BLaER1 treated with 17β-estradiol and CSF1 and Interleukin-3, amounts not matched to agents 10 nM and 100 nM (cell line): ENCODE measurements around the gene AMIGO1.

Source experiments
- H3K27ac ChIP-seq, 11 experiments: shearing (Covaris generic); formaldehyde crosslinking; 2 replicates each; pipeline ENCODE4 v1.8.1; 2022
- H3K27me3 ChIP-seq, 11 experiments: shearing (Covaris generic); formaldehyde crosslinking; 2 replicates each; pipeline ENCODE4 v1.8.1; 2022
- H3K36me3 ChIP-seq, 11 experiments: shearing (Covaris generic); formaldehyde crosslinking; 2 replicates each; pipeline ENCODE4 v1.8.1; 2022
- H3K4me1 ChIP-seq, 10 experiments: shearing (Covaris generic); formaldehyde crosslinking; 2 replicates each; pipeline ENCODE4 v1.8.1; 2022
- H3K4me2 ChIP-seq, 11 experiments: shearing (Covaris generic); formaldehyde crosslinking; 2 replicates each; pipeline ENCODE4 v1.8.1; 2022
- H3K4me3 ChIP-seq, 10 experiments: shearing (Covaris generic); formaldehyde crosslinking; 2 replicates each; pipeline ENCODE4 v1.8.1; 2022
- H3K9ac ChIP-seq, 11 experiments: shearing (Covaris generic); formaldehyde crosslinking; 2 replicates each; pipeline ENCODE4 v1.8.1; 2022
- H3K9me3 ChIP-seq, 11 experiments: shearing (Covaris generic); formaldehyde crosslinking; replicated peaks in 1 of 11; 2 replicates each; pipeline ENCODE4 v1.8.1; 2022
- H4K20me1 ChIP-seq, 11 experiments: shearing (Covaris generic); formaldehyde crosslinking; 2 replicates each; pipeline ENCODE4 v1.8.1; 2022
- Cebpa-rat ChIP-seq, 11 experiments: shearing (Covaris generic); IDR thresholded peaks; 2 replicates each; pipeline ENCODE4 v1.8.1; 2022

The AMIGO1 gene

GRCh38 chr1:109492779-109493178 lies 16.7 kb downstream of the AMIGO1 start:
- Histone ChIP-seq H3K9ac (peak overlapping the region in 9 of 11 experiments; percentile 15 to 86 (median 79); a peak in 7 of 22 replicates), H3K36me3 (peaks cover 36 to 79% (median 70%) of the 10 kb centered on the region in 11 experiments), H3K9me3 (no peaks in the 10 kb centered on the region), H4K20me1 (peaks cover 4 to 70% (median 32%) of the 10 kb centered on the region in 11 experiments; a peak in 18 of 22 replicates), H3K4me2 (peak overlapping the region; percentile 54 to 89 (median 75); a peak in 20 of 22 replicates), H3K27me3 (no peaks in the 10 kb centered on the region), H3K27ac (no peak overlapping the region), H3K4me1 (peaks cover 41 to 73% (median 66%) of the 10 kb centered on the region in 10 experiments), H3K4me3 (no peak overlapping the region)
- no peak for TF ChIP-seq Cebpa-rat (IDR thresholded peaks at IDR 0.05)

GRCh38 chr1:109491372-109491771 lies 18.2 kb downstream of the AMIGO1 start:
- Histone ChIP-seq H3K4me1 (peaks cover 28 to 60% (median 55%) of the 10 kb centered on the region in 10 experiments), H3K36me3 (peaks cover 26 to 79% (median 71%) of the 10 kb centered on the region in 11 experiments), H3K4me2 (no peak overlapping the region), H3K4me3 (no peak overlapping the region), H3K27ac (no peak overlapping the region), H3K27me3 (no peaks in the 10 kb centered on the region), H3K9me3 (no peaks in the 10 kb centered on the region), H4K20me1 (peaks cover 0 to 59% (median 19%) of the 10 kb centered on the region in 11 experiments; a peak in 14 of 22 replicates), H3K9ac (0 out of 22 replicates have a peak overlapping the region, but pooled peaks of 1 of the 11 experiments have one; percentile 16)
- TF ChIP-seq Cebpa-rat (IDR thresholded peaks at IDR 0.05): no peak

- no peak overlapping the region for H3K27ac ChIP-seq
- peaks cover 0 to 59% (median 19%) of the 10 kb centered on the region in 11 experiments; a peak in 14 of 22 replicates for H4K20me1 ChIP-seq
- no peak overlapping the region for H3K4me2 ChIP-seq
- no peak overlapping the region for H3K4me3 ChIP-seq
- TF ChIP-seq Cebpa-rat (IDR thresholded peaks at IDR 0.05): no peak
- no peaks in the 10 kb centered on the region for H3K27me3 ChIP-seq
- peaks cover 26 to 61% (median 56%) of the 10 kb centered on the region in 10 experiments for H3K4me1 ChIP-seq
- peaks cover 22 to 79% (median 71%) of the 10 kb centered on the region in 11 experiments for H3K36me3 ChIP-seq
- 0 out of 22 replicates have a peak overlapping the region, but pooled peaks of 1 of the 11 experiments have one; percentile 16 for H3K9ac ChIP-seq
- H3K9me3 ChIP-seq: no peaks in the 10 kb centered on the region
Observed at GRCh38 chr1:109490934-109491302, 18.6 kb downstream of the AMIGO1 start.

- Histone ChIP-seq H4K20me1 (peaks cover 0 to 59% (median 14%) of the 10 kb centered on the region in 11 experiments; a peak in 12 of 22 replicates), H3K36me3 (peaks cover 18 to 78% (median 66%) of the 10 kb centered on the region in 11 experiments), H3K4me3 (no peak overlapping the region), H3K27me3 (no peaks in the 10 kb centered on the region), H3K9me3 (no peaks in the 10 kb centered on the region), H3K4me1 (peaks cover 26 to 61% (median 56%) of the 10 kb centered on the region in 10 experiments), H3K27ac (no peak overlapping the region), H3K9ac (peak overlapping the region in 7 of 11 experiments; percentile 3 to 61 (median 42); a peak in 8 of 22 replicates), H3K4me2 (peak overlapping the region in 5 of 11 experiments; percentile 26 to 69 (median 59); a peak in 7 of 22 replicates)
- no peak for TF ChIP-seq Cebpa-rat (IDR thresholded peaks at IDR 0.05)
Observed at GRCh38 chr1:109490029-109490933, 19.2 kb downstream of the AMIGO1 start.

GRCh38 chr1:109488696-109489095 lies 20.8 kb downstream of the AMIGO1 start:
- no peak for TF ChIP-seq Cebpa-rat (IDR thresholded peaks at IDR 0.05)

GRCh38 chr1:109488201-109488600 lies 21.3 kb downstream of the AMIGO1 start:
- Histone ChIP-seq H3K4me2 (peak overlapping the region in 2 of 11 experiments; percentile 59 to 69; a peak in 2 of 22 replicates), H3K27me3 (no peaks in the 10 kb centered on the region), H4K20me1 (peaks cover 0 to 50% (median 6%) of the 10 kb centered on the region in 11 experiments; a peak in 7 of 22 replicates), H3K4me1 (peaks cover 22 to 59% (median 52%) of the 10 kb centered on the region in 10 experiments), H3K27ac (no peak overlapping the region), H3K36me3 (peaks cover 18 to 77% (median 65%) of the 10 kb centered on the region in 11 experiments), H3K9me3 (no peaks in the 10 kb centered on the region), H3K9ac (peak overlapping the region in 4 of 11 experiments; percentile 10 to 61 (median 54); a peak in 5 of 22 replicates), H3K4me3 (no peak overlapping the region)
- TF ChIP-seq Cebpa-rat (IDR thresholded peaks at IDR 0.05): no peak

More at GRCh38 chr1:109488696-109489095, 20.8 kb downstream of the AMIGO1 start:
- Histone ChIP-seq H3K4me2 (peak overlapping the region in 8 of 11 experiments; percentile 6 to 69 (median 50); a peak in 13 of 22 replicates), H3K27ac (peak overlapping the region in 1 of 11 experiments; percentile 10; a peak in 1 of 22 replicates), H3K4me3 (no peak overlapping the region), H4K20me1 (peaks cover 0 to 52% (median 6%) of the 10 kb centered on the region in 11 experiments; a peak in 7 of 22 replicates), H3K36me3 (peaks cover 18 to 78% (median 65%) of the 10 kb centered on the region in 11 experiments), H3K9me3 (no peaks in the 10 kb centered on the region), H3K27me3 (no peaks in the 10 kb centered on the region), H3K4me1 (peaks cover 27 to 62% (median 55%) of the 10 kb centered on the region in 10 experiments), H3K9ac (peak overlapping the region in 9 of 11 experiments; percentile 3 to 61 (median 44); a peak in 9 of 22 replicates)

GRCh38 chr1:109487261-109487660 lies 22.3 kb downstream of the AMIGO1 start:
- Histone ChIP-seq H3K4me3 (no peak overlapping the region), H3K9ac (0 out of 22 replicates have a peak overlapping the region, but pooled peaks of 1 of the 11 experiments have one; percentile 3), H3K36me3 (peaks cover 18 to 68% (median 63%) of the 10 kb centered on the region in 11 experiments), H3K27me3 (no peaks in the 10 kb centered on the region), H4K20me1 (peaks cover 0 to 43% (median 6%) of the 10 kb centered on the region in 11 experiments; a peak in 7 of 22 replicates), H3K4me2 (no peak overlapping the region), H3K27ac (no peak overlapping the region), H3K4me1 (peaks cover 17 to 53% (median 49%) of the 10 kb centered on the region in 10 experiments), H3K9me3 (no peaks in the 10 kb centered on the region)
- no peak for TF ChIP-seq Cebpa-rat (IDR thresholded peaks at IDR 0.05)

- peaks cover 0 to 36% (median 0%) of the 10 kb centered on the region in 11 experiments; a peak in 4 of 22 replicates for H4K20me1 ChIP-seq
- peak overlapping the region in 10 of 11 experiments; percentile 94 to 100 (median 99); a peak in 20 of 22 replicates for H3K9ac ChIP-seq
- peaks cover 18 to 45% (median 44%) of the 10 kb centered on the region in 11 experiments for H3K36me3 ChIP-seq
- peak overlapping the region; percentile 68 to 87 (median 82); a peak in 19 of 20 replicates for H3K4me3 ChIP-seq
- peak overlapping the region in 8 of 11 experiments; percentile 94 to 100 (median 99); a peak in 16 of 22 replicates for H3K27ac ChIP-seq
- H3K4me2 ChIP-seq: peak overlapping the region; percentile 84 to 99 (median 96)
- peaks cover 17 to 48% (median 43%) of the 10 kb centered on the region in 10 experiments for H3K4me1 ChIP-seq
- H3K27me3 ChIP-seq: no peaks in the 10 kb centered on the region
- no peaks in the 10 kb centered on the region for H3K9me3 ChIP-seq
- no peak for TF ChIP-seq Cebpa-rat (IDR thresholded peaks at IDR 0.05)
Observed at GRCh38 chr1:109485001-109485400, 24.5 kb downstream of the AMIGO1 start.
